Activated T-cell treated with anti-CD3 and anti-CD28 coated beads, Interleukin-2, amount 50 U/mL, for 24 hours (primary cell): ENCODE measurements around the gene FOXJ3.

Source experiments
- DNase-seq: peaks from one replicate; pipeline ENCODE4 v3.0.0-alpha.2; 2020
- H3K27ac Mint-ChIP-seq: 2 replicates; pipeline ENCODE4 v1.8.0; 2020; ENCODE audit warnings: mild to moderate bottlenecking, mixed read lengths
- H3K27me3 Mint-ChIP-seq: 2 replicates; pipeline ENCODE4 v1.8.0; 2020; ENCODE audit warnings: mixed read lengths
- H3K36me3 Mint-ChIP-seq: 2 replicates; pipeline ENCODE4 v1.8.0; 2020; ENCODE audit warnings: low read depth, mixed read lengths
- H3K4me1 Mint-ChIP-seq: 2 replicates; pipeline ENCODE4 v1.8.0; 2020; ENCODE audit warnings: low read depth, mixed read lengths
- H3K4me3 Mint-ChIP-seq: 2 replicates; pipeline ENCODE4 v1.8.0; 2020; ENCODE audit warnings: mild to moderate bottlenecking, moderate library complexity, mixed read lengths
- H3K9me3 Mint-ChIP-seq: 2 replicates; pipeline ENCODE4 v1.8.0; 2020; ENCODE audit warnings: mixed read lengths

FOXJ3 gene

GRCh38 chr1:42186152-42186551, 148.9 kb downstream of the FOXJ3 start:
- Mint-ChIP-seq H3K4me3 (no peak overlapping the region), H3K27ac (peak overlapping the region; percentile 48), H3K36me3 (peaks cover 89% of the 10 kb centered on the region), H3K4me1 (peaks cover 7% of the 10 kb centered on the region), H3K27me3 (no peaks in the 10 kb centered on the region), H3K9me3 (no peaks in the 10 kb centered on the region)
- DNase-seq, result no peak

GRCh38 chr1:42184616-42185015, 150.4 kb downstream of the FOXJ3 start:
- no peaks in the 10 kb centered on the region for H3K9me3 Mint-ChIP-seq
- DNase-seq, result no peak
- H3K36me3 Mint-ChIP-seq, result peaks cover 88% of the 10 kb centered on the region
- no peak overlapping the region for H3K4me3 Mint-ChIP-seq
- H3K27ac Mint-ChIP-seq, result peak overlapping the region; percentile 15
- H3K27me3 Mint-ChIP-seq, result no peaks in the 10 kb centered on the region
- peaks cover 7% of the 10 kb centered on the region for H3K4me1 Mint-ChIP-seq

- H3K36me3 Mint-ChIP-seq, result peaks cover 88% of the 10 kb centered on the region
- peak overlapping the region; percentile 12 for H3K27ac Mint-ChIP-seq
- no peaks in the 10 kb centered on the region for H3K27me3 Mint-ChIP-seq
- no peak overlapping the region for H3K4me3 Mint-ChIP-seq
- H3K9me3 Mint-ChIP-seq, result no peaks in the 10 kb centered on the region
- DNase-seq, result no peak
- H3K4me1 Mint-ChIP-seq, result peaks cover 7% of the 10 kb centered on the region
These were observed 151.1 kb downstream of the FOXJ3 start for GRCh38 chr1:42183957-42184268.

GRCh38 chr1:42183210-42183956, 151.7 kb downstream of the FOXJ3 start:
- no peaks in the 10 kb centered on the region for H3K9me3 Mint-ChIP-seq
- H3K36me3 Mint-ChIP-seq, result peaks cover 85% of the 10 kb centered on the region
- peak overlapping the region; percentile 12 for H3K27ac Mint-ChIP-seq
- H3K4me3 Mint-ChIP-seq, result no peak overlapping the region
- no peak for DNase-seq
- peaks cover 7% of the 10 kb centered on the region for H3K4me1 Mint-ChIP-seq
- H3K27me3 Mint-ChIP-seq, result no peaks in the 10 kb centered on the region

- Mint-ChIP-seq H3K27me3 (no peaks in the 10 kb centered on the region), H3K9me3 (no peaks in the 10 kb centered on the region), H3K4me1 (peaks cover 7% of the 10 kb centered on the region), H3K36me3 (peaks cover 83% of the 10 kb centered on the region), H3K27ac (peak overlapping the region; percentile 63), H3K4me3 (no peak overlapping the region)
- no peak for DNase-seq
These were observed 153.3 kb downstream of the FOXJ3 start for GRCh38 chr1:42181687-42182086.

- Mint-ChIP-seq H3K27ac (peak overlapping the region; percentile 57), H3K4me1 (no peaks in the 10 kb centered on the region), H3K4me3 (no peak overlapping the region), H3K9me3 (no peaks in the 10 kb centered on the region), H3K36me3 (peaks cover 65% of the 10 kb centered on the region), H3K27me3 (no peaks in the 10 kb centered on the region)
- no peak for DNase-seq
These were observed 155.1 kb downstream of the FOXJ3 start for GRCh38 chr1:42179900-42180329.

- Mint-ChIP-seq H3K4me3 (no peak overlapping the region), H3K27me3 (no peaks in the 10 kb centered on the region), H3K4me1 (no peaks in the 10 kb centered on the region), H3K36me3 (peaks cover 60% of the 10 kb centered on the region), H3K9me3 (no peaks in the 10 kb centered on the region), H3K27ac (no peak overlapping the region)
- DNase-seq, result no peak
These were observed 155.8 kb downstream of the FOXJ3 start for GRCh38 chr1:42179275-42179674.

GRCh38 chr1:42178249-42178648, 156.8 kb downstream of the FOXJ3 start:
- Mint-ChIP-seq H3K27me3 (no peaks in the 10 kb centered on the region), H3K4me1 (no peaks in the 10 kb centered on the region), H3K36me3 (peaks cover 53% of the 10 kb centered on the region), H3K27ac (no peak overlapping the region), H3K4me3 (no peak overlapping the region), H3K9me3 (no peaks in the 10 kb centered on the region)
- no peak for DNase-seq

GRCh38 chr1:42177541-42177981, 157.5 kb downstream of the FOXJ3 start:
- Mint-ChIP-seq H3K4me1 (no peaks in the 10 kb centered on the region), H3K4me3 (no peak overlapping the region), H3K9me3 (no peaks in the 10 kb centered on the region), H3K27me3 (no peaks in the 10 kb centered on the region), H3K36me3 (peaks cover 49% of the 10 kb centered on the region), H3K27ac (no peak overlapping the region)
- DNase-seq, result no peak

GRCh38 chr1:42176902-42177519, 158.0 kb downstream of the FOXJ3 start:
- H3K36me3 Mint-ChIP-seq, result peaks cover 44% of the 10 kb centered on the region
- no peak overlapping the region for H3K4me3 Mint-ChIP-seq
- no peak overlapping the region for H3K27ac Mint-ChIP-seq
- H3K27me3 Mint-ChIP-seq, result no peaks in the 10 kb centered on the region
- DNase-seq, result no peak
- H3K9me3 Mint-ChIP-seq, result no peaks in the 10 kb centered on the region
- H3K4me1 Mint-ChIP-seq, result no peaks in the 10 kb centered on the region

GRCh38 chr1:42175314-42176054, 159.6 kb downstream of the FOXJ3 start:
- H3K27ac Mint-ChIP-seq, result no peak overlapping the region
- H3K4me1 Mint-ChIP-seq, result no peaks in the 10 kb centered on the region
- peaks cover 30% of the 10 kb centered on the region for H3K36me3 Mint-ChIP-seq
- H3K4me3 Mint-ChIP-seq, result no peak overlapping the region
- no peaks in the 10 kb centered on the region for H3K27me3 Mint-ChIP-seq
- DNase-seq, result no peak
- H3K9me3 Mint-ChIP-seq, result no peaks in the 10 kb centered on the region

- no peaks in the 10 kb centered on the region for H3K9me3 Mint-ChIP-seq
- peaks cover 17% of the 10 kb centered on the region for H3K36me3 Mint-ChIP-seq
- H3K4me1 Mint-ChIP-seq, result no peaks in the 10 kb centered on the region
- H3K4me3 Mint-ChIP-seq, result no peak overlapping the region
- H3K27me3 Mint-ChIP-seq, result no peaks in the 10 kb centered on the region
- DNase-seq, result no peak
- H3K27ac Mint-ChIP-seq, result no peak overlapping the region
These were observed 160.9 kb downstream of the FOXJ3 start for GRCh38 chr1:42173961-42174735.

- H3K4me1 Mint-ChIP-seq, result no peaks in the 10 kb centered on the region
- no peaks in the 10 kb centered on the region for H3K9me3 Mint-ChIP-seq
- peaks cover 12% of the 10 kb centered on the region for H3K36me3 Mint-ChIP-seq
- peak; percentile 80 for DNase-seq
- no peaks in the 10 kb centered on the region for H3K27me3 Mint-ChIP-seq
- H3K27ac Mint-ChIP-seq, result no peak overlapping the region
- H3K4me3 Mint-ChIP-seq, result no peak overlapping the region
These were observed 161.7 kb downstream of the FOXJ3 start for GRCh38 chr1:42173155-42173933.
